Left hindlimb (tissue), 1 donor: ENCODE data around the gene CDC37L1.
"Not testable (repeated sequence)": the region's sequence is repeated elsewhere in the genome, so short reads cannot be mapped to it uniquely, and the experiment has no call there.

Experiments used
- DNase-seq: peaks from one replicate; pipeline ENCODE4 v3.0.0-alpha.2; 2018

Gene CDC37L1

GRCh38 chr9:4717815-4718214 is 38.4 kb downstream of the CDC37L1 start:
- DNase-seq: no peak

- DNase-seq: no peak
Observed at GRCh38 chr9:4718911-4719310, 39.5 kb downstream of the CDC37L1 start.

- DNase-seq: no peak
Observed at GRCh38 chr9:4721736-4722135, 42.4 kb downstream of the CDC37L1 start.

GRCh38 chr9:4725706-4726442 is 46.5 kb downstream of the CDC37L1 start:
- no peak for DNase-seq

- no peak for DNase-seq
Observed at GRCh38 chr9:4727593-4727992, 48.2 kb downstream of the CDC37L1 start.

GRCh38 chr9:4732890-4733289 is 53.5 kb downstream of the CDC37L1 start:
- DNase-seq: no peak

- no peak for DNase-seq
Observed at GRCh38 chr9:4734150-4734549, 54.8 kb downstream of the CDC37L1 start.

GRCh38 chr9:4738866-4739586 is 59.7 kb downstream of the CDC37L1 start:
- no peak for DNase-seq

GRCh38 chr9:4739587-4740387 is 60.4 kb downstream of the CDC37L1 start:
- no peak for DNase-seq

- DNase-seq: no peak
Observed at GRCh38 chr9:4740388-4740637, 60.9 kb downstream of the CDC37L1 start.

GRCh38 chr9:4740638-4741364 is 61.4 kb downstream of the CDC37L1 start, which contains the start of gene AK3:
TSS of gene AK3 (minus strand) at chr9:4741202. CDS start at chr9:4741087, 115 bp downstream.
- DNase-seq: peak; percentile 93

GRCh38 chr9:4741365-4742089 is 62.2 kb downstream of the CDC37L1 start:
- DNase-seq: peak; percentile 59

GRCh38 chr9:4742246-4742645 is 62.9 kb downstream of the CDC37L1 start:
- no peak for DNase-seq

GRCh38 chr9:4743131-4743875 is 63.9 kb downstream of the CDC37L1 start:
- DNase-seq: no peak

- DNase-seq: no peak
Observed at GRCh38 chr9:4746278-4747030, 67.1 kb downstream of the CDC37L1 start.

GRCh38 chr9:4748612-4749011 is 69.2 kb downstream of the CDC37L1 start:
- DNase-seq: no peak

GRCh38 chr9:4750023-4750673 is 70.8 kb downstream of the CDC37L1 start:
- DNase-seq: no peak

- DNase-seq: not testable (repeated sequence)
Observed at GRCh38 chr9:4754530-4754929, 75.2 kb downstream of the CDC37L1 start.

- no peak for DNase-seq
Observed at GRCh38 chr9:4755026-4755609, 75.7 kb downstream of the CDC37L1 start.

- DNase-seq: no peak
Observed at GRCh38 chr9:4756420-4756819, 77.1 kb downstream of the CDC37L1 start.
